NCI-H146 (cell line): ENCODE measurements around the gene PASK.

Source experiments
- DNase-seq: peaks from one replicate; lab custom pipeline; 2025; lab: John Stamatoyannopoulos, UW

PASK gene

DNA sequence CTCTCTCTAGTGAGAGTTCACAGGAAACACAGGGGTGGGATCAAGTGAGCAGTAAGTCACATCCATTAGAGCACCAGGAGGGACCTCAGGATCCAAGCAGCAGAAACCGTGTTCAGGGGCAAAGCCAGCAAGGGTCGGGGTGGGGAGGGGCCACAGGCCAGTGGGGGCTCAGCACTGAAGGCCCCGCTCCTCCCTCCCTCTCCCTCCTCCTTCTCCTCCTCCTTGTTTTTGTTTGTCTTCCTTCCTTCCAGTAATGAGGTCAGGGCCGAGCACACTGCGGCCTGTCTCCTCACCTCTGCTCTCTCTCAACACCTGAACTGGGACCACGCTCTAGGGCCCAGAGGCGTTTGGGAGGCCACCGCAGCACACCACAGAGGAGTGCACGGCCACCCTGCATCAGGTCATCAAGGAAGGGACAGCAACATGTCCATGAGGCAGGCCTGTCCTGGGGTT, 68.1 kb downstream of the PASK start:
- DNase-seq, result no peak

DNA sequence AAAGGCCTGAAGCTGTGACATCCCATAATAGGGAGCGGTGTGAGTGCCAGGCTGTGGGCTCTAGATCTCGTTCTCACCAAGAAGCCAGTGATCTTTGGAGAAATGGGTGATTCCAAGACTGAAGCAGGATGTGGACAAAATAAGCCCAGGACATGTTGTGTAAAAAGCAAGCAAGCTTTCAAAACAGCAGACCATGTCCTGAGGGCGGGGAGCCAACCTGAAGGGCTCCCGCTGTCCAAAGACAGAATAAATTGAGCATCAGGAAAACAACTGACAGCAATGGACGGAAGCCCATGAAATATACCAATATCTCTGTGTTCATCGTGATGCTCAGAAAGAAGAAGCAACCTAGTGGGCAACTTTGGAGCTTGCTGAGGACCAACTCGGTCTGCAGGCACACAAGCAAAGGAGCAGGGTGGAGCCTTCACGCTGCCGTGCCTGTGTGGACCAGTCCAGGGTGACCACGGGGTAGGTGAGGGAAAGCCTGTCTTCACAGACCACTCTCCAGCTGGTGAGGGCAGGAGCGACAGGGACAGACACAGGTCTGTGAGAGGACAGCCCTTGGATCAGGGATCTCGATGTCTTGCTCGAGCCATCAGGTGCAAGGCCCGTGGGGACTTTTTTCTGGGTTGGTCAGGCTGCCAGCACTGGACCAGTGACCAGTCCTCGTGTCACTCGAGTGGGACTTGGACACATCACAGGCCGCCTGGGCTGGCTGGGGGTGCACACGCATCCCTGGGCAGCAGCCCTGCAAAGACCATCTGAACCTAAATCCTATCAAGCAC, 68.7 kb downstream of the PASK start:
- no peak for DNase-seq

DNA sequence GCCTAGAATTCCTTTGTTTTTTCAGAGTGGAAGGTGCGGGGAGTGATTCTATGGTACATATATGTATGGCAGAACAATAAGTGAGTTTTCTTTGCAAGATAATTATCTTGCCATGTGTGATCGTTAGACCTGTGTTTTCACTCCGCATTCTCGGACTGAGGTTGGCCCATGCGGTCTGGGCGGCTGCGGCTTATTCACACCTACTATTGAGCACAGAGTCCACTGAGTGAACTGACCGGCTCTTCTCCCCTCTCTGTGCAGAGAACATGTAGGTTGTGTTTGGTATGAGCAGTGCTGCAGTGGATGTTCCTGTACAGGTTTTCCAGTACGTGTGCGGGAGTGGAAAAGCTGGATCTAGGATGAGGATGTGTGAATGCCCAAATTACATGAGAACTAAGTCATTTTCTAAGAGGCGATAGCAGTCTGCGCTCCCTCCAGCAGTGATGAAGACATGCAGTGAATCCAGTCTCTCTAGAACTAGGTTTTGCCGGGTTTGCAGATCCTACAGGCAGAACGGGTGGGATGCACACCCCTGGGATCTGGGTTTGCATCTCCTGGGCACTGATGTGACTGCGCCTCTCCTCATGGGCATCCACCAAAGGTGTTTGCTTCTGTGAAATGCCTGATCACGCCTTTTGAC, 74.3 kb downstream of the PASK start:
- DNase-seq, result no peak

DNA sequence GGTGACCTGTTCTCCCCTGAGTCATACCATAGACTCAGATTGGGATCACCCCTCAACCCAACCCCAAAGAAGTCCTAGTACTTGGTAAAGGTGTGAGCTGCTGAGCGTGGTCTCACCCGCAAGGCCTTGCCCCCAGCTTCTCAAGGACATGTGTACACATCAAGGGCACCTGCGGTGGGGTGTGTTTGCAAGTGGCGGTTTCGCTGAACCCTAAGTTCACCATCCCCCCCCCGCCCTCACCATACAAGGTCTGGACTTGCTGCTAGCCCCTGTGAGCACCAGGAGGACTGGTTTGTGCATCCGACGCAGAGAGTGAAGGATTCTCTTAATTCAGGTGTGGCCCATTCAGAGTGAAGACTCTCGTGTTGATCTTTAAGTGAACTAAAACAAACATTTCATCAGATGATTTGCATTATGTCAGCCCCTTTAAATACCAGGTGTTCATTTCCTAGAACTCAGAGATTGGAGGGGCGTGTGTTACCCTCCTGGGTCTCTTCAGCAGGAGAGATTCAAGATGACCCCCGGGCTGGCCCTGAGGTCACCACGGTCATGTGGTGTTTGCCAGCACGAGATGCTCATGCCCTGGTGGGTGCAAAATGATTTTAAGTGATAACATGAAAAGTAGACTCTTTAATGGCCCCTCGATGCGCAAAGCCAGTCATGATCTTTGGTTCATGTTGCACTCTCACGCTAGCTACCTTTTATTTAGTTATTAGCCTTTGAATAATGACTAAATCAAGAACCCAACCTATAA, 75.0 kb downstream of the PASK start:
- DNase-seq, result no peak

DNA sequence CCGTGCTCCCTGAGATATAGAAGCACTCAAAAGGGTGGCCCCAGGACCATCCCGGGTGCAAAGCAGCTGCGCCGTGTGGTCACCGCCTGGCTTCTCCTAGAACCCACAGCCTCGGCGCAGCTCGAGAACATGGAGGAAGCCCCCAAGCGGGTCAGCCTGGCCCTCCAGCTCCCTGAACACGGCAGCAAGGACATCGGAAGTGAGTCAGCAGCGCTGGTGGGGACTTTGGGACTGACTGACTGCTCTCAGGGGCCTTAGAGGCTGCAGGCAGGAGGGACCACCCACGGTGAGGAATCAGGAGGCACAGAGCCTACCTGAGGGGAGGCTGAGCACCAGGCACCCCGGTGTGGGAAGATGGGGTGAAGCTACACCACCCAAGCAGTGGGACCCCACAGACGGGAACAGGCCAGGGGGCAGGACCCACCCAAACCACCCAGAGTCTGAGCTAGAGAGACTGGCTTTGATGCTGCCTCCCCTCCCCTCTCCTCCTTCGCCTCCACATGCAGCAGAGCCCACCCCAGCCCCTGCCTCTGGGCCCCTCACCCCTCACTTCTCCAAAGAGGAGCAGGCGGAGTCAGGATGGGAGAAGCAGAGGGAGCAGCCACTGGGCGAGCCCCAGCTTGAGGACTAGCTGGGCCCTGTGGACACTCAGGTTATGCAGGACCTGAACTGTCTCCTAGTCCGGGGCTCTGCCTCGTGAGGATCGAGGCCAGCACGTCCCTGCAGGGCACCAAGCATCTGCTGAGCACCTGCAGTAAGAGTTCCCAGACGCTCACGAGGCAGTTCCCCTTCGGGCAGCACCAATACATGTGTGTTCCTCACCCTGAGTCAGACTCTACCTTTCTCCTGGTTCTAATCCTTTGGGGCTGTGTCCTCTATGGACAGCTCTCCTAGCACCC, 75.9 kb downstream of the PASK start:
- no peak for DNase-seq

DNA sequence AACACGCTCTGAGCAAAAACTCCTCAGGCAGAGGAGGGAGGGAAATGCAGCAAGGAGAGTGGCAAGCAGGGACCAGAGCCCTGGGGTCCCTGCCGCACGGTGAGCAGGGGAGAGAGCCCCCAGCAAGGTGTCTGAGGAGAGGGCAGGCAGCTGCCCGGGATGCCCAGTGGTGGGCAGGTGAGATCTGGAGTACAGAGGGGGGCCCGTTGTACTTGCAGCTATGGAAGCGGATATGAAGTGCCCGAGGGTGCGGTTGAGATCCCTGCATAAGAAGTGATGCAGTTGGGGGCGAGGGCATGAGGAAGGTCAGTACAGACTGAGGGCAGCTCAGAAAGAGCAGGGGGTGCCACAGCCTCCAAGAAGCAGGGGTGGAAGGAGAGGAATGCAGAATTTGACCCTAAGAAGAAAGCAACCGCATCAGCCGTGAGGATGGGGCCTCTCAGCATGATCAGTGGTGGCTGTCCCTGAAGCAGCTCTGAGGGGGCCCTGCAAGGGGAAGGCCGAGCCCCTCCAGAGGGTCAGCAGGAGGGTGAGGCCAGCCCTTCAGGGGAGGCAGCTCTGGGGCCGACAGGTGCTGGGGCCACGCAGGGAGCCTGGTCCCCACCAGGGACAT, 76.6 kb downstream of the PASK start:
- no peak for DNase-seq

DNA sequence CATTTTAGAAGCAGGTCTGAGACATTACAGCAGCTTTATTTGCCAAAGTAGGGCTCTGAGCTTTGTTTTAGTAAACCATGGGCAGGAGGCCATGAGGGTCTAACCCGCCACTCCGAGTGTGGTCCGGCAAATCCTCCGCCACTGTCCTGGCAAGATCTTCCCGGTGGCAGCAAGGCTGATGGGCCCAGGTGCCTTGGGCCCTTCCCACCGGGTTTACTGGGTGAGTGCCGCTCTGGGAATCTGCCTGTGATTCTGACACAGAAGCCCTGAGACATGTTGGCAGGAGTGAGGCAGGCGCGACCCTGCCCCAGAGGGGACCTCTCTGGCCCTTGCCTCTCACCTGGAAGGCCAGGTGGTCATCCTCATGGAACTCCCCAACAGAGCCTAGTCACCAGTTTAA, 77.1 kb downstream of the PASK start:
- DNase-seq, result no peak

DNA sequence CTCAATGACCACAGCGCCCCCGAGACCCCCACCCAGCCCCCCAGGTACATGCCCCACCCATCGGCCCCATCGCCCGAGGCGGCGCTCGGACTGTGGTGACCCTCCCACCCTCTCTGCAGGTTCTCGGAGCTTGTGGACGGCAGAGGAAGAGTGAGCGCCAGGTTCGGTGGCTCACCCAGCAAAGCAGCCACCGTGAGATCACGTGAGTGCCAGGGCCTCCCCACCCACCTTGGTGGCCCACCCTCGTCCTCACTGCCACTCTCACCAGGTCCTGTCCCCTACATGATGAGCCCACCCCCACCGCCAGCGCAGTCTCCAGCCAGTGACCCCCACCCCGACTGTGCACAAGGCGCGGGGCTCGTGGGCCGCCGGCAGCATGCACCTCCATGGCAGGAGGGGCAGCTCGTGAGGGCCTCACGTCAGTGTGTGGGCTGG, 77.6 kb downstream of the PASK start:
- DNase-seq, result no peak

DNA sequence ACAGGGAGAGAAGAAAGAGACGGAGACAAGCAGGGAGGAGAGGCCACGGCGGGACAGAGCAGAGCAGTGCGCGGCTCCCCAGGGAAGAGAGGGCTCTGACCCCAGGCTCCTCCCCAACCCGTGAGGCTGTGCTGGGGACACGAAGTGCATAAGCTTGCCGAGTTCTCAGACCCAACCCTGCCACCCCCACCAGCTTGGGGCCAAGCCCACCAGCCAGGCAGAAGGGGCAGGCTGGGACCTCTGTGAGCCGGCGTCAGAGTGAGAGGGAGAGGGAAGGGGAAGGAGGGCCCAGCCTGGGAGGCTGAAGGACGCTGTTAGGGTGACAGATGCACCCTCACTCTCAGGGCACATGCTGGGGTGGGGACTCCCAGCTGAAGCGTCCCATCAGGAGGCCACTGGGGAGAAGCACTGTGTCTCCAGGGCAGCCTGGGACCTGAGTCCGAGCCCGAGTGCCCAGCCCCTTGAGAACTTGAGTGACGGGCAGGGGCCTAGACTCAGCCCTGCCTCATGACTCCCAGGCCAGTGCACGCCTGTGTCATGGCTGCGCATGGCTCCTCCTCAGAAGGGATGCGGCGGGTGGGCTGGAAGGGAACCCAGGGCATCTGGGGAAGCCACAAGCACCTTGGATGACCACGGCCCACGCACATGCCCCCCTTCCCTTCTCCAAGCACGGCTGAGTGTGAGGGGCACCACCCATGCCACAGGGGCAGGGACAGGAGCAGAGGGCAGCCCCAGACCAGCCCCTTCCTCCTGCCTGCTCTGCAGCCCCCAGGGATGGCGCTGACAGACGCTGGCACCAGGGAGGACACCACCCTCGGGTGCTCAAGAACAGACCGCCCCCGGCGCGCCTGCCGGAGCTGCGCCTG, 78.2 kb downstream of the PASK start:
- DNase-seq, result no peak

DNA sequence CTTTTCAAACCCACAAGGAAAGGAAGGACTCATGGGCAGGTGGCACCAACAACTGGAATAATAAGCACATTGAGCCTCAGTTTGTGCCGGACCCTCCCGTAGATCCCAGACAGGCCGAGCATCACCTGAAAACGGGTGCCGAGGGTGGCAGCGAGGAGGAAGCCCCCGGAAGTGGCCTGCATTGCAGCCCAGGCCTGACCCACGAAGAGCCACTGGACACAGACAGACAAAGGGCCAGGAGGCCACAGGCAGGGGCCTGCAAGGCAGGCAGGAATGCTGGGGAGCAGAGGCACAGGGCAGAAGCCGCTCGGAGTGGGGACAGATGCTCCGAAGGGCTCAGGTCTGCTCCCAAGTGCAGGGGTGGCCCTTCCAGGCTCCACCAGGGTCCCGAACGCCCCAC, 78.9 kb downstream of the PASK start:
- DNase-seq, result no peak

DNA sequence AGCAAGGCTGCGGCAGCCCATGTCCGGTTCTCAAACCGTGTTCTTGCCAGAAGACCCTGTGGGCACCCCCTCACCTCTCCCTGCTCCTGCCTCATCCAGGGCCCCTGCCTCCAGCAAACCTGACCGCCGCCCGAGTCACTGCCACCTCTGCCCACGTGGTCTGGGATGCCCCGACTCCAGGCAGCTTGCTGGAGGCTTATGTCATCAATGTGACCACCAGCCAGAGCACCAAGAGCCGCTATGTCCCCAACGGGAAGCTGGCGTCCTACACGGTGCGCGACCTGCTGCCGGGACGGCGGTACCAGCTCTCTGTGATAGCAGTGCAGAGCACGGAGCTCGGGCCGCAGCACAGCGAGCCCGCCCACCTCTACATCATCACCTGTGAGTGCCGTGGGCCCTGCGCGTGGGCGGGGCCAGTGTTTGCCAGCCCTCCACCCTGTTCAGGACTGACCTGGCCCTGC, 79.4 kb downstream of the PASK start:
- DNase-seq, result no peak

DNA sequence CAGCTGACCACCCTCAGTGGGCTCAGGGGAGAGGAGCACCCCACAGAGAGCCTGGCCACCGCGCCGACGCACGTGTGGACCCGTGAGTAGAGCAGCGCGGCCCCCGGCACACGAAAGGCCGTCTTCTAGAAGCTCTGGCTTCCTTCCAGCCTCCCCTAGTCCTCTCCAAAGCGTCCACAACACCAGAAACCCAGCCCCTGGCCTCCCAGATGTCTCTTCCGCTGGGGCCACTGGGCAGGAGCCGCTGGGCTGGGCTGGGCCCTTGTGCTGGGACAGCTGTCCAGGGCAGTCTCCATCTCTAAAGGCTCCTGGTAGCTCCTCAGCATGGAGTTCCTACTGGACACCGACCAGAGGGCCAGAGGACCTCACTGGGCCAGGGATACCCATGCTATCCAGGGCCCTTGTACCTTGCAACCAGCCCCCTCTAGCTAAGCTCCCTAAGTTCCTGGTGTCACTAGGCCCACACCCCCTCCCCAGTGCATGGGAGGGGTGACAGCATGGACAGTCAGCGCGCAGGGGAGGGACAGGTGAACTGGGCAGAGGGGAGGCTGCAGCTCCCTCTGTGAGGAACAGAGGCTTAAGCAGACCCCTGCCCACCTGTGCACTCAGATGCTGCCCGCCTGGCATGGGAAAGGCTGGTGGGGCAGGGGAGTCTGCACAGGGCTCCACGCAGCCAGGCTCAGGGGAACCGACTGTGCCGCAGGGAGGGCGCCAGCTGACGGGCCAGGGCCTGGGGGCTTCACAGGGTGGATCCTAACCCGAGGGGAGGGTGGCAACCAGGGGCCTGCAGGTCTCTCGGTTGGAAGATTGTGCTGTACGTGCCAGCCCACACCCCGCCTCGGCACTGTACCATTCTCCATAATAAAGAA, 80.1 kb downstream of the PASK start:
- DNase-seq, result no peak

DNA sequence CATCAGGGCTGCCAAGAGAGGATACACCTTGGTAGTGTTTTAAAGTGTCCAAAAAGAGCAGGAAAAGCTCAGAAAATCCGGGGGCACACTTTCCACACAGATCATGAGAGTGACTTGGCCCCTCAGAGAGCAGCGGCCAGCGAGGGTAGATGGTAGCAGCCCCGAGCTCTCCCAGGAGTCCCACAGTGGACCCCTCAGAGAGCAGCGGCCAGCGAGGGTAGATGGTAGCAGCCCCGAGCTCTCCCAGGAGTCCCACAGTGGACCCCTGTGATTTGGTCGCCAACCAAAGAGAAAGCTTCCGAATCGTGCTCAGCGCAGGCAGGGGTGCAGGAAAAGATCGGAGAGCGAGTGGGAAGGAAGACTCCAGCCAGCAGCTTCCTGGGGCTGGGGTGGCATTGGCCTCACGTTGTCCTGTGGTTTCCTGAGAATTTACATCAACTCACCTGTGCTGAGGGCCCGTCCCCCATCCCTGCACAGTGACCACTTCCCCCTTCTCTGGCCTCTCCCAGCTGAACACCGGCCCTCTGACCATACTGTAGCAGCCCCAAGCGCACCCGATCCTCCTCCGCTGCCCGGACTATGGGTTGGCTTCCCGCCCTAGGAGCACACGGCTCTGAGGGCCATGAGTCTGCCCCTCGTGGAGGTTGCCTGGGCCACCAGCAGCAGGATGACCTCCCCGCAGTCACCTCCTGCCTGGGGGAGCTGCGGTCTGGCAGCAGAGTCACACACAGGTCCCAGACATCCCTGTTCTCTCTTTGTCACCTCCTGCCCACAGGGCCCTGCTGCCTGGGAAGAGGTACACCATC, 80.9 kb downstream of the PASK start:
- no peak for DNase-seq

DNA sequence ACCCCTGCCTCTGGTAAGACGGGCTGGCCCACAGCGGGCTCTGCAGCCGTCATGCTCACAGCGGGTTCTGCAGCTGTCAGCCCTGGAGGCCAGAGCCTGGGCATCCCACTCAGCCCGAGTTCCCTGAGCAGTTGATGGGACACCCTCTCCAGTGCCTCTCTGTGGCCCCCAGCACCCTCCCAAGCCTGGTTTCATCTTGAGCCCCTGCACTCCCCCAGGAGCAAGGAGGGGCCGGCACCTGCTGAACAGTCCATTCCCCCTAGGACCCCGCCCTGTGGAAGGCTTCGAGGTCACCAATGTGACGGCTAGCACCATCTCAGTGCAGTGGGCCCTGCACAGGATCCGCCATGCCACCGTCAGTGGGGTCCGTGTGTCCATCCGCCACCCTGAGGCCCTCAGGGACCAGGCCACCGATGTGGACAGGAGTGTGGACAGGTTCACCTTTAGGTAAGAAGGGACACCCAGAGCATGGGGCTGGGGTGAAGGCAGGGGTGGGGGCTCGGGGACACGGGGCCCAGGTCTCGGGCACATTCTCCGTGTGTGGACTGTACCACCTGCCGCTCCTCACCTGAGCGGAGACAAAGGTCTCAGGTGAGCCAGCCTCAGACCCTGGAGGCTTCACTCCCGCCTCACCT, 81.7 kb downstream of the PASK start:
- DNase-seq, result no peak

DNA sequence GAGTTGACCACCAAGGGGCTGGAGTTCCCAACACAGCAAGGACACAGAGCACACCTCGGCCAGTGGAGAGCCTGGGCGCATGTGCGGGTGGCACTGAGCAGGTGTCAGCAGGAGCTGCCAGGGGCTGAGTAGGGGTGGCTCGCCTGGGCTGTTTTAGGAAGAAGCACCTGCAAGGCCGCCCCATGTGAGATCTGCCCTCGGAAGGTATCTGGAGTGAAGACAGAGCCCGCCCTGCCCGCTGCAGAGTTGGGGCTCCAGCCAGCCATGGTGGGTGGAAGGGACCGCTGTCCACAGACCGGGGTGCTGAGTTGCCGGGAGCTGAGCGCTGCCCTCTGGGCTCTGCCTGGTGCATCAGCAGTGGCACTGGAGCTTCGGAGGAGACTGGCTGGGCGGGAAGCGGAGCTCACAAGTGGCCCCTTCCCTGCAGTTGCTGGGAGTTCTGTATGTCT, 82.4 kb downstream of the PASK start:
- no peak for DNase-seq

DNA sequence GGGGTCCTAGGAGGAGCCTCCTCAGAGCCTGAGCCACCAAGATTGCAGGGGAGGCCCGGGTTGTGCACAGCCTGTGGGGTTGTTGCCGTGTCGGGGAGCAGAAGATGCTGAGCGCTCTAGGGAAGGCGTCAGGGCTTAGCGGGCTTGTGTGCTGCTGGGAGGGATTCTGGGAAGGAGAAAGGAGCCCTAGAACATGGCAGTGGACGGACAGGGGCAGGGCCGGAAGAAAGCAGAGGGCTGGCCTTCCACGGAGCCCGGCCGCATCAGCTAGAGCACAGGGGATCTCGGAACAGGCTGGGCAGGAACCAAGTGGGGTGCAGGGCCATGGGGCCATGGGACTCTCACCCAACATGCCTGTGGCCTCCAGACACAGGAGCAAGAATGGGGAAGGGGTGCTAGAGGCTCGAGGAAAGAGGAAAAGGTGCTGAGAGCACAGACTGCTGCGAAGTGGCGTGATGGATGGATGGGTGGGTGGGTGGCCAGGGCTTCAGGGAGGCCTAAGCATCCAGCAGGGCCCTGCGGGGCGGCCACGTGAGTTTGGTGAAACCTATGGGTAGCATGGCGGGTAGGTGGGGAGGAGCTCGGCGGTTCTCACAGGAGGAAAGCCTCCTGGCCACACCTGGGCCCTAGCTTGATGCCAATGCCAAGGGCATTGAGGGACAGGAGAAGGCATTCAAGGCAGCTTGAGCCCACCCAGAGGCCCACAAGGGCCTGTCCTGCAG, 82.9 kb downstream of the PASK start:
- DNase-seq, result no peak

DNA sequence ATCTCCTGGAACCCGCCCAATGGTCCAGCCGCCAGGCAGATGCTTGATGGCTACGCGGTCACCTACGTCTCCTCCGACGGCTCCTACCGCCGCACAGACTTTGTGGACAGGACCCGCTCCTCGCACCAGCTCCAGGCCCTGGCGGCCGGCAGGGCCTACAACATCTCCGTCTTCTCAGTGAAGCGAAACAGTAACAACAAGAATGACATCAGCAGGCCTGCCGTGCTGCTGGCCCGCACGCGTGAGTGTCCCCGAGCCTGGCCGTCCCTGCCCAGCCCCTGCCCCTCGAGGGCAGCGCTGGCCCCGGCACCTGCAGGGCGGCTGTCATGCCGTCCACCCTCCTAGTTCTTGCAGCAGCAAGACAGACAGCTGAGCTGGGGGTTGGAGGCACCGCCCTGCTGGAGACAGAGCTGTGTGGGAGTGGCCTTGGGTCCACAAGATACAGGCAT, 83.9 kb downstream of the PASK start:
- no peak for DNase-seq
